BE2C (cell line): Measurements from ENCODE around the gene RNU2-63P.

Experiments used
- DNase-seq: peaks from one replicate; pipeline ENCODE4 v3.0.0-alpha.2; 2020
- H3K27me3 ChIP-seq: fragments of 250-450 bp; sonication (Bioruptor Pico); 2 replicates; pipeline ENCODE4 v1.5.1; 2020; ENCODE audit warnings: mild to moderate bottlenecking
- H3K36me3 ChIP-seq: fragments of 250-450 bp; sonication (Bioruptor Pico); 2 replicates; pipeline ENCODE4 v1.5.1; 2020; ENCODE audit warnings: mild to moderate bottlenecking
- H3K4me1 ChIP-seq: fragments of 250-450 bp; sonication (Bioruptor Pico); 2 replicates; pipeline ENCODE4 v1.5.1; 2020
- H3K4me3 ChIP-seq: 2 replicates; pipeline ENCODE4 v1.5.1; 2011; ENCODE audit warnings: low read depth, low read length
- H3K9me3 ChIP-seq: fragments of 250-450 bp; sonication (Bioruptor Pico); 2 replicates; pipeline ENCODE4 v1.5.1; 2020
- CTCF ChIP-seq: IDR thresholded peaks from 2 replicates; pipeline ENCODE4 v1.5.1; 2012; ENCODE audit warnings: mild to moderate bottlenecking, low read depth, low read length

Gene RNU2-63P

GRCh38 chr2:88036182-88036581 lies 19.8 kb upstream of the RNU2-63P start:
- Histone ChIP-seq H3K4me1 (no peaks in the 10 kb centered on the region), H3K4me3 (no peak overlapping the region), H3K9me3 (no peaks in the 10 kb centered on the region), H3K27me3 (no peaks in the 10 kb centered on the region), H3K36me3 (no peaks in the 10 kb centered on the region)
- no peak for DNase-seq
- no peak for TF ChIP-seq CTCF

DNA sequence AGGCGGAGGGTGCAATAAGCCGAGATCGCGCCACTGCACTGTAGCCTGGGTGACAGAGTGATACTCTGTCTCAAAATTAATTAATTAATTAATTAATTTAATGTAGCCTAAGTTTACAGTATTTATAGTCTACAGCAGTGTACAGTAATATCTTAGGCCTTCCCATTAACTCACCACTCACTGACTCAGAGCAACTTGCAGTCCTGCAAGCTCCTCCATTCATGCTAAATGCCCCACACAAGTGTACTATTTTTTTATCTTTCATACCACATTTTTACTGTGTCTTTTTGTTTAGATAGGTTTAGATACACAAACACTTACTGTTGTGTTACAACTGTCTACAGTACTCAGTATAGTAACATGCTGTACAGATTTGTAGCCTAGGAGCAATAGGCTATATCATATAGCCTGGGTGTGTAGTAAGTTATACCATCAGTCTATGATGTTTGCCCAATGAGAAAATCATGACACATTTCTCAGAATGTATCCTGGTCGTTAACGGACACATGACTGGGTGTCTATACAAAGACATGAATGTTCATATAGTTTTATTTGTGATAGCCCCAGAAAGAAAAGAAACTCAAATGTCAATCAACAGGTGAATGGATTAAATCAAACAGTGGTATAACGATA lies 15.8 kb upstream of the RNU2-63P start:
- no peak for TF ChIP-seq CTCF
- H3K36me3 ChIP-seq: no peaks in the 10 kb centered on the region

DNA sequence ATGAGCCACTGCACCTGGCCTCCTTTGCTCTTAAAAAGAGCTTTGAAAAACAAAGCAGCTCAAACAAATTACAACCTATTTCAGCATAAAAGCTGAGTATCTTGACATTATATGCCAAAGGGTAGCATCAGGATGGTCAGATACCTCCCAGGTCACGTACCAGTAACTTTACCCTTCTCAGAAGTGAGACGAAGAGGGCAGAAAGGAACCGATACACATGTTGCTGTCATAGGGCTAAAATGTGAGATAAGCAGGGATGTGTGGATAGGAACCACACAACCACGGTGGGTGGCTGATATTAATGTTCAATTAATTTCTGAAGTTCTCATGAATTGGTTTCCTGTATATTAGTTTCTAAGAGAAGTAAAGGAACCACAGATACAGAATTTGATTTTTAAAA lies 12.6 kb upstream of the RNU2-63P start:
- DNase-seq: no peak
- TF ChIP-seq CTCF: no peak
- Histone ChIP-seq H3K27me3 (no peaks in the 10 kb centered on the region), H3K4me3 (no peak overlapping the region), H3K9me3 (no peaks in the 10 kb centered on the region), H3K36me3 (no peaks in the 10 kb centered on the region), H3K4me1 (no peaks in the 10 kb centered on the region)

More for the DNA sequence above, 15.8 kb upstream of the RNU2-63P start:
- H3K27me3 ChIP-seq: no peaks in the 10 kb centered on the region
- no peak overlapping the region for H3K4me3 ChIP-seq
- no peaks in the 10 kb centered on the region for H3K9me3 ChIP-seq
- no peak for DNase-seq
- no peaks in the 10 kb centered on the region for H3K4me1 ChIP-seq

DNA sequence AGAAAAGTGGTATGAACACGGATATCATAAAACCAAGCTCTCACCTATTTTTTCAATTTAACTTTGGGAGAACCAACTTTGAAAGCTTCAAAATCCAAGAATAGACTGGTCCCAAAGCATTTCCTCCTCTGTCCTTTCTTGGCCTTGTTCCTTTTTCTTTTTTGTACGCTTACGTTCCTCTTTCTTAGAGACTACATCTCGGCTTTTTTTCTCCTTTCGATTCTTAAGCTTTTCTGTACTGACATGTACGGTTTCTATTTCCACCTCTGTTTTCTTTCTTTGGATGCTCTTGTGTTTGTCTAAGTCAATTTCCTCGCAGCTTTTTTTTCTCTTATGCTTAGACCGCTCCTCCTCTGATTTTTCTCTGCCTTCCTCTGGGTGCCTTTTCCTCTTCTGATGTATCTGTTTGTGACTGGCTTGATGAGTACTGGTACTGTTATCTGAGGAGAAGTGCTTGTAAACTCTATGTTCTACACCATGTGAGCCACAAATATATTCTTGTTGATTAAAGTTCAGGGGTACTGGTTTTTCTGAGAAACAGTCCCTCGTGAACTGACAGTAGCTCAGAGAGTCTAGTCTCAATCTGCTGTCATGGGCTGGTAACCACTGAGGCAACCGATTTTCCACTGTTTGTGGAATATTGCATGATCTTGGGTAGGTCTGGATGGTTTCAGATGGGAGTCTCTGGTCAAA lies 11.5 kb upstream of the RNU2-63P start:
- no peak overlapping the region for H3K4me3 ChIP-seq
- no peak for DNase-seq
- TF ChIP-seq CTCF: no peak

GRCh38 chr2:88024509-88024908 lies 8.2 kb upstream of the RNU2-63P start:
- Histone ChIP-seq H3K4me1 (no peaks in the 10 kb centered on the region), H3K36me3 (no peaks in the 10 kb centered on the region), H3K4me3 (no peak overlapping the region), H3K9me3 (no peaks in the 10 kb centered on the region), H3K27me3 (no peaks in the 10 kb centered on the region)
- DNase-seq: no peak
- no peak for TF ChIP-seq CTCF

More for the DNA sequence above, 11.5 kb upstream of the RNU2-63P start:
- H3K4me1 ChIP-seq: no peaks in the 10 kb centered on the region
- no peaks in the 10 kb centered on the region for H3K9me3 ChIP-seq
- no peaks in the 10 kb centered on the region for H3K36me3 ChIP-seq
- H3K27me3 ChIP-seq: no peaks in the 10 kb centered on the region

DNA sequence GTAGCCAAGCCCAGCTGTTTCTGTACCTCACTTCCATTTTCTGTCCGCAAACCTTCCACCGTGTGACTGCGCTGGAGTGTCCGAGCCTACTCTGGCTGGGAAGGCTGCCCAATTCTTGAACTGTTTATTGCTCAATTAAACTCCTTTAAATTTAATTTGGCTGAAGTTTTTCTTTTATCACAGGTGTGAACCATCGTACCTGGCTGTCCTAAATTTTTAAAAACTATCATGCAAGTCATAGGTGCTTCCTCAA lies 6.2 kb upstream of the RNU2-63P start:
- no peak for DNase-seq
- H3K36me3 ChIP-seq: no peaks in the 10 kb centered on the region
- no peak for TF ChIP-seq CTCF
- H3K27me3 ChIP-seq: no peaks in the 10 kb centered on the region
- H3K4me1 ChIP-seq: no peaks in the 10 kb centered on the region
- no peaks in the 10 kb centered on the region for H3K9me3 ChIP-seq
- H3K4me3 ChIP-seq: no peak overlapping the region
